Esophagus muscularis mucosa (tissue), 3 donors: ENCODE results near the gene FBLIM1.

Experiments
- CTCF ChIP-seq, 3 experiments: fragments of 200-600 bp in 2 of 3; fragments of 450-650 bp in 1 of 3; sonication (generic) in 2 of 3; IDR thresholded peaks; one replicate each; pipeline ENCODE4 v1.5.1; 2017 to 2019; ENCODE audit warnings: antibody characterized with exemption in 3 of 3, mild to moderate bottlenecking in 2 of 3, moderate library complexity in 1 of 3
- EP300 ChIP-seq: sonication (generic); formaldehyde crosslinking; IDR thresholded peaks from one replicate; pipeline ENCODE4 v1.6.1; 2017; ENCODE audit warnings: antibody characterized with exemption

- TF ChIP-seq CTCF (IDR thresholded peaks at IDR 0.05) = no peak
- no peak for TF ChIP-seq EP300
Measured at GRCh38 chr1:15720861-15721260, 37.7 kb upstream of the FBLIM1 start.
